Eye (tissue), 1 donor: Measurements from ENCODE around the gene LSMEM2.
A peak's percentile ranks its signal among the peaks of the same experiment; 100 is the strongest.
"Not testable (repeated sequence)": the region's sequence is repeated elsewhere in the genome, so short reads cannot be mapped to it uniquely, and the experiment has no call there.

Source experiments
- DNase-seq: peaks from one replicate; pipeline ENCODE4 v3.0.0-alpha.2; 2015

The LSMEM2 gene

DNA sequence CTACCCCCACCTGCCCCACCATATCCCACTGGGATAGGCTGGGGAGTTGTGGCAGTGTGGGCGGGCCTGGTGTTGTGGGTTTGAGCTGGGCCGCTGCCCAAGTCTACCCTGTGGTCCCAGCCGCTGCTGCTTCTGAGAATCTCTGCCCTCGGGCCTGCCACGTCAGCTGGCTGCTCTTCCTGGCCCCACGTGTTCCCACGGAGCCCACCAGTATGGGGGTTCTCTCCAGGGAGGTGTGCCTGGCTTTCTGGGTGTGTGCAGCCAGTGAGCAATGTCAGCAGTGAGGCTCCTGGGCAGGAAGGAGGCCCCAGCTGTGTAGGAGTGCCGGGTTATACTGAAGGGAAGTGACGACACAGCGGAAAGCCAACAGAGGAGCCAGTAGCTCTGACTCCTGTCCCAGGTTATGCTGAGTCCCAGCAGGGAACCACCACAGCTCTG lies 32.4 kb upstream of the LSMEM2 start:
- DNase-seq, result peak; percentile 77

DNA sequence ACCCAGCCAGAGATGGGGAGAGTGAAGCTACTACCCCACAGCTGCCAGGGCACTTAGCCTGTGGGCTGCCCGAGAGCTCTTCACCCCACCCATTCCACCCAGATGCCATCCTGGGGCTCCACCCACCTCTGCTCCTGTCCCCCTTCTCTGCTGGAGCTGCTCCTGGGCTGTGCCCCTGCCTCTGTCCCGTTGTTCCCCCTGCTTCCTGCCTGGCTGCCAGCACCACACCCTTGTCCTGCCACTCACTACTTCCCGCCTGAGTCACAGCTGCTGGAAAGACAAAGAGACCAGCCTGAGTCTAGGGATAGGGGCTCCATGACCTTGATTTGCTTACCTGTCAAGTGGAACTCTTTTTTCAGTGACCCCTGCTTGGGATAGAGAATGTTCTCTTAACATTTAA lies 30.5 kb upstream of the LSMEM2 start:
- DNase-seq, result no peak

DNA sequence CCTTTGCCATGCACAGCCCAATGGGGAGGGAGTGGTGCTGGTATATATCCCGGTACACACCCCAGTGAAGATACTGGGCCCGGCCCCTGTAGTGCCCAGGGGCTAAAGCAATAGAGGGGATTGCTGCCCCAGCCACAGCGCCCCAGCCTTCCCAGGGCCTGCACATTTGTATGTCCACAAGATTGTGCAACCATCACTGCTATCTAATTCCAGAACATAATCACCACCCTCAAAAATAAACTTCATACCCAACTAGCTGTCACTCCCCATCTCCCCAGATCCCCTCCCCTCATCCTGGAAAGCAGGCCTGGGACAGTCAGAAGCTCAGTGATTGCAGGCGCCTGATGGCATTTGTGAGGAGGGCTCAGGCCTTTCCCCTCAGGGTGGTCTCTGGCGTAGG lies 29.4 kb upstream of the LSMEM2 start:
- DNase-seq, result no peak

DNA sequence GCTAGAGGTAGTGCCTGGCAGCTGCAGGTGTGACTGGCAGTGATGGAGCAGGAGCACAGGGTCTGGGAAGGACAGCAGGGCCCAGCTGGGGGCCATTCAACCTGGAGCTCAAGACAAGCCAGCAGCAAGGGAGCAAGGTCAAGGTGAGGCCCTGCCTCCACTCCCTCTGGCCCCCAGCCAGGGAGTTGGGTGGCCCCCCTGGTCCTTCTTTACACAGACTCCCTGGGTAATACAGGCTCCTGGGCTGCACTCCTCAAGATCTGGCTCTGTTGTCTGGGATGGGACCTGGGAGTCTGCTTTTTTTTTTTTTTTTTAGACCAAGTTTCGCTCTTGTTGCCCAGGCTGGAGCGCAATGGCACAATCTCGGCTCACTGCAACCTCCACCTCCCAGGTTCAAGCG lies 28.4 kb upstream of the LSMEM2 start:
- DNase-seq, result no peak

DNA sequence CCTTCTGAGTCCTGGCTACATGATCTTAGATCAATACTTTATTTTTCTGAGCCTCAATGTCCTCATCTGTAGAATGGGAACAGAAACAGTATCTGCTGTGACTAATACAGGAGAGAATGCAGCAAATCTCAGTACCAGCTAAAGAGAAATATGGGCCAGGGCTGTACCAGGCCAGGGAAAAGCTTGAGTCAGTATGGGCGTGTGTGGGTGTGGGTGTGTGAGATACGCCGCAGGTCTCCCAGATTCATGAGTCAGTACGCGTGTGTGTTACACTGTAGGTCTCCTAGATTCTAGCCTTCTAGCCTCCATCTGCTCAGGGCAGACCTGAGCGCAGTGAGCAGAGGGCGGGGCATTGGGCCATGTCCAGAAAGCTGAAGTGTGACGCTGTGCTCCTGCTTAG lies 27.7 kb upstream of the LSMEM2 start:
- no peak for DNase-seq

DNA sequence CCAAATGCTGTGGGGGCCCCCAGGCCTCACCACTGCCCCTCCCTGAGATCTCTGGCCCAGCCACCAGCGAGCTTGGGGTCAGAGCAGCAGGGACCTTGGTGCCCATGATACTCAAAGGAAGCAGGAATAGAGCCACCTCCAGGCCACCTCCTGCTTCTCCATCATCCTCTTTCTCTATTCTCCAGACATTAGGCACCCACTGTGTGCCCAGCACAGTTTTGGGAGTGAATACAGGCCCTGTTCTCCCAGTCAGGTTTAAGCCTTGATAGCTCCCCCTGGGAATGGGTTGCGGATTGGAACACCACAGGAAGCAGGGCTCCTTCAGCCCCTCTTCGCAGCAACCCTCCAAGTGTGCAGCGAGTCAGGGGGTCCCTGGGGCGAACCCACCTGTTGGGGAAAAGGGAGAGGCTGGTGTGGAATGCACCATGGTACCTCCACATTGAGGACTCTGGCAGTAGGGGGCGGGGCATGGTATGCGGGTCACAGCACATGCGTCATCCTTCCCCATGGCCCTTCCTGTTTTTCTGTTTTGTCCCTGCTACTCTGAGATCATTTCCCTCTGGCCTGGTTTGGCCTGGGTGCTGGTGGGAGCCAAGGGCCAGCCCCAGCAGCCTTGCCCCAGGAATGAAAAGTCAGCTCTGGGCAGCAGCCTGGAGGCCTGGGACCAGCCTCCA lies 24.2 kb upstream of the LSMEM2 start:
- no peak for DNase-seq

DNA sequence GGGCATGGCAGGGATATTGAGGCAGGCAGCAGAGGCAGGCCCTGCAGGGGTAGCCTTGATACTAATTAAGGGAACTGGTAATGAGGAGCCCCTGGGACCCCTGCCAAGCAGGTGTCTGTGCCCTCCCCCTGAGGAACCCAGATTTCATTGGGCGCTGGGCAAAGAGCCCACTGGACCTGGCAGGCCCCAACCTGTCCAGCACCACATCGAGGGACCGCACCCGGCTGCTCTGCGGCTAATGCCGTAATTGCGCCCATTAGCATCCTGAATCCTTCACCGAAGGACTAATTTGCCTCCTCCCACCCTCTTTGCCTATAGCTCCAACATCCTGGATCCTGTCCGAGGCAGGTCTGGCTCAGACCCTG lies 23.7 kb upstream of the LSMEM2 start:
- no peak for DNase-seq

DNA sequence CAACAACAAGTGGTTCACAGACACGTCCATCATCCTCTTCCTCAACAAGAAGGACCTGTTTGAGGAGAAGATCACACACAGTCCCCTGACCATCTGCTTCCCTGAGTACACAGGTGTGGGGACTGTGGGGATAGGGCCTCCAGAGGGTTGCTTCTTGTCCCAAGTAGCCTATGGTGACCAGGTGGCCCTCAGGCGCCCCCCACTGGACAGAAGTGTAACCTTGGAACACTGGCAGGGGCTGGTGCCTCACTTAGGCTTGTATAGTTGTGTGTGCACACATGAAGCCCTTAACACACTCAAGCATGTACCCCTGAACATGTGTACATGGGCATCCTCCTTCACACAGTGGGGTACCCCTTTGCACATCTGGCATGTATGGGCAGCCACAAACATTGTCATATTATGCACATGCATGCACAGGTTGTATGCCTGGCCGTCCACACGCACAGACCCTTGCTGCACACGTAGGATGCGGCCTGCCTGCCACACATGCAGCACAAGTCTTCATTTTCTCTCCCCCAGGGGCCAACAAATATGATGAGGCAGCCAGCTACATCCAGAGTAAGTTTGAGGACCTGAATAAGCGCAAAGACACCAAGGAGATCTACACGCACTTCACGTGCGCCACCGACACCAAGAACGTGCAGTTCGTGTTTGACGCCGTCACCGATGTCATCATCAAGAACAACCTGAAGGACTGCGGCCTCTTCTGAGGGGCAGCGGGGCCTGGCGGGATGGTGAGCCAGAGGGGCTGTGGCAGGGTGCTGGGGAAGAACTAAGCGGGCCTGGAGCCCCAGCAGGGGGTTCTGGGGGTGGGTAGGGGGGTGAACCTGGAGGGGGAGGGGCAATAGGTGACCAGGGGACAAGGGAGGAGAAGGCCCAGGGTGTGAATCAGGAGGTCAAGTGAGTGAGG lies 21.7 kb upstream of the LSMEM2 start:
- peak; percentile 63 for DNase-seq

DNA sequence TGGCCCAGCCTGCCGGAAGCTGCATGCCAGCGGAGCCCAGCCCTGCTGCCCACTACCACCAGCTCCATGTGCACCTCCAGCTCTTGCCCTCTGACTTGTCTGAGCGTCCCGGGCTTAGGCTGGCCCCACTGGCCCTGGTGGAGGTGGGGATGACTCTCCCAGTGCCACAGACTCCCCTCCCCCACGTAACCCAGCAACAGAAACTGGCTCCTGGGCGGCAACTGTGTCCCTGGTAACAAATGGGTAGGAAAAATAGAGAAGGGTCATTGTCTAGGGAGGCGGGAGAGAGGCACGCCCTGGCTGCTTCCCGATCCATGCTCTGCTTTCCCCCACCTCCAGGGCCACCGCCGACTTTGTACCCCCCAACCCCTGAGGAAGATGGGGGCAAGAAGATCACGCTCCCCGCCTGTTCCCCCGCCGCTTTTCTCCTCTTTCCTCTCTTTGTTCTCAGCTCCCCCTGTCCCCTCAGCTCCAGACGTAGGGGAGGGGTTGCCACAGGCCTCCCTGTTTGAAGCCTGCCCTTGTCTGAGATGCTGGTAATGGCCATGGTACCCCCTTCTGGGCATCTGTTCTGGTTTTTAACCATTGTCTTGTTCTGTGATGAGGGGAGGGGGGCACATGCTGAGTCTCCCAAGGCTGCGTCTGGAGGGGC lies 20.7 kb upstream of the LSMEM2 start:
- peak; percentile 78 for DNase-seq

DNA sequence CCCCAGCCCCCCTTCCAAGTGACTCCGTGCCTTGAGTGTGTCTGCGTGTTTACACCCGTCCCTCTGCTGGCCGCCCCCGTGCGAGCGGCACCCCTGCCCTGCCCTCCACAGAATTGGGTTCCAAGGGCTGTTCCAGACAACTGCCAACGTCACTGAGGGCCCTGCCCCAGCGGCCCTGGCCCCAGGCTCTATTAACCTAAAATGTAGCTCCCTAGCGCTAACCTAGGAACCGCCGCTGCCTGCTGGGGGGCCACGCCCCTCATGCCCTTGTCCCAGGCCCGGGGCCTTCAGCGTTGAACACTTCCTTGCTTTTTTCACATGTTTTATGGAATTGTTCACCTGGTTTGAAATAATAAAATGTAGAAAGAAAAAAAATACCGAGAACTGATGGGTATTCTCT lies 19.9 kb upstream of the LSMEM2 start:
- DNase-seq, result no peak

DNA sequence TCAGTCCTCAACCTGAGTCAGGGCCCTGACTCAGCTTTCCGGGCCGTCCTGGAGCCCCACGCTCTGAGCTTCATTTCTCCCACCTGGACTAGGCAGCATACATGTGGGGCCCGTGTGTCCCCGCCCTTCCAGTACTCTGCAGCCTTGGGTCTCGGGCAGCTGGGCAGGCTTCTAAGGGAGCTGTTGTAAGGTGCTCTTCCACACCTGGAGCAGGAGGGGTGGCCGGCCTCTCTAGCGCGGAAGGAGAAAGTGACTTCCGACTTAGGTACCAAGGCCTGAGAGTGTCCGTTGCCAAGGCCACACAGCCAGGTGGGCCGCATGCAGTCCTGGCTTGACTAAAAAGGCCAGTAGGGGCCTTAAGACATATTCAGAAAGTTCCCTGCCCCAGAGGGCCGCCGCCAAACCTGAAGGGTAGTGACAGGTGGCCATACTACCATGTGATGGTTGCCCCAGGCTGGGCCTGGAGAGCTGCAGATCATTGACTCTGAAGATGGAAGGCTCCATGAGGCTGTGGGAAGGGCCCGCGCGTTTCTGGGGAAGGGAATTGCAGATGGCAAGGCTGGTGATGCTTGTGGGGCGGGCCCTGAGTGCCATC lies 19.4 kb upstream of the LSMEM2 start:
- DNase-seq, result no peak

DNA sequence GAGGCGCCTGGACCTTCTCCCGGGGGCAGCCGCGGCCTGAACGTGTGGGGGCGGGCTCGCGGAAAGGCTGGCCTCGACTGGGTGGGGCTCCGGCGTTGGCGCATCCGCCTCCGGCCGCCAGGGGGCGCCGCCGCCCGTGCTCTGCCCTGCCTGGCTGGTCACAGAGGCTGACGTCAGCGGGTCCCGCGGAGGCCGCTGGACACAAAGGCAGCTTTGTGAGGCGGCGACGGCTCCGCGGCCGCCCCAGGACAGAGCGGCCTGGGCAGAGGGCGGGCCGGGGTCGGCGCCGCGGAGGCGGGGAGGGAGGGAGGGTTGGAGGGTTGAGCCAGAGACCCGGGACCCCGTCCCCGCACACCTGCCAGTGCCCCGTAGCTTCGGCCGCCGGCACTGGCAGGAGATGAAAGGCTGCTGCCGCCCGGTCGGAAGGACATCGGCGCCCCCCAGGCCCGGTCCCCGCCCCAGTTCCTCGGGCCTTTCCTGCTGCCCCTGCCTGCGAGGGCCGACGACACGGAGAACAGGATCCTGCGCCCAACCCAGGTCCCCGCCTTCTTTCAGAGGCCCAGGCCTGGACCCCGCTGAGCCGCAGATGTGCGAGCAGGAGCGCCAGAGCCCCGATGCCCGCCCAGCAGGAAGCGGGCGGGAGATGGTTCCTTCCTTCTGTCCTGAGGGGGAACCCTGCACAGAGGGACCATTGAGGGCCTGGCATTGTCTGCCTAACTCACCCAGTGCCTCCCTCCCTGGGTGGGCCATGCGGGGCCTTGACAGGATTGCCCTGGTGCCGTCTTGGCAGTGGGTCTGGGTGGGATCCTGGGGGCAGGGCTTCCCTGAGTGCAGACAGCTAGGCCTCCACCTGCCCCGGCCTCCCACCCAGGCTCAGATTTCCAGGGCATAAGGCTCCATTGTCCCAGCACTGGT lies 18.6 kb upstream of the LSMEM2 start:
- peak; percentile 97 for DNase-seq

DNA sequence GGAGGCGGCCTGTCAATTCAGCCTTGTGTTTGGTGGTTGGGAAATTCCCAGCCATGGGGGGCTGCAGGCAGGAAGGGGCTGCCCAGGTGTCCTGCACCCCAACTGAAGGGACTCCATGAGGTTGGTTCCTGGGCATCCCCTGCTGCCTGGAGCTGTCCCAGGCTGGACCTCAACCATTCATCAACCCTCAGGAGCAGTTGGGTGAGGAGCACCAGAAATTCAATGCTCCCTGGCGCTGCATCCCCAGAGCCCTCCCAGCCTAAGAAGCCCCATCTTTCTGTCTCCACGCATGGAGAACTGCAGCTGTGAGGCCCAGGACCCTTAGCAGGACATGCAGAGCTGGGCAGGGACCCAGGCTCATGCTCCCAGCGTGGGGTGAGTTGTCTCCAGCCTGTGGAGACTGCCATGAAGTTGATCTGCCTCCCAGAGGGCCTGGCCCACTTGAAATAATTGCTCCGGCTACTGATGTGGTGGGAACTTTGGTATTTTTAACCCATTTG lies 17.9 kb upstream of the LSMEM2 start:
- no peak for DNase-seq

DNA sequence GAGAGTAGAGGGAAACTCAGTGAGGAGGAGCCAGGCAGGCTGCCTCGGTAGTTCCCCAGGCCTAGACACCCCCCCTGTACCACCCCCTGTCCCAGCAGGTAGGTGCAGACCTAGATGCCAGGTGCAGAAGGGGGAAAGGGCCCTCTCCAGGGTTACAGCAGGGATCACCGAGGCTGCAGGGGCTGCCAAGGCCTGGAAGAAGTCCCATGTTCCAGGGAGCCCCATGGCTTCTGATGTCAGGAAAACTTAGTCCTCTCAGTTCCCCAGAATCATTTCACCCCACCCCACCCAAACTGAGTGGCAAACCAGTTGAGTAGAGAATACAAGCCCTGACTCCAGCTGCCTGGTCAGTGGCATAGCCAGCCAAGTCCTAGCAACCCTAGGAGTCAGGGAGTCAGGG lies 17.4 kb upstream of the LSMEM2 start:
- DNase-seq, result no peak

DNA sequence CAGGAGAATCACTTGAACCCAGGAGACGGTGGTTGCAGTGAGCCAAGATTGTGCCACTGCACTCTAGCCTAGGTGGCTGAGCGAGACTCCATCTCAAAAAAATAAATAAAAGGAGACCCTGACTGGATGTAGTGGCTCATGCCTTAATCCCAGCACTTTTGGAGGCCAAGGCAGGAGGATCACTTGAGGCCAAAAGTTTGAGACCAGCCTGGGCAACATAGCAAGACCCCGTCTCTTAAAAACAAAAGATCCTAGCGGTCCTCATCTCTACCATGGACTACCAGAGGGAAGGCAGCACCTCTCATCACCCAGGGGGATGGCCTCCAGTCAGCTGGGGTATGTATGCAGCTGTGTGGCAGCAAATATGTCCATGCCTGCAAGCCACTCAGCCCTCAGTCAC lies 16.7 kb upstream of the LSMEM2 start:
- not testable (repeated sequence) for DNase-seq

DNA sequence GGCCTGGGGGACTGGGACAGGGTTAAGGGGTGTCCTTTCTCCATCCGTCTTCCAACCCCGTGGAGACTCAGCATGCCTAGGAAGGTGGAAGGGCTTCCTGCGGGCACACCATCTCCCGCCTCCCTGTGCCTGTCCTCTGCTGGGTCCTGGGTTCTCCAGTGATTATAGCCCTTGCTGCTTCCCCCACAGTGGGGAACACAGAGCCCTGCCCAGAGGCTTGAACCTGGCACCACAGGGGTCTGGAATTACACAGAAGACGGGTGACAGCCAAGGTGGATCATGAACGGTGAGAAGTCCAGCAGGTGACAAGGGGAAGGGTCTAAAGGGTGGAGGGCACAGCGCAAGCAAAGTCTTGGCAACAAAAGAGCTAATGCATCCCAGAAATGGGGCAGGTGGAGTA lies 16.1 kb upstream of the LSMEM2 start:
- DNase-seq, result no peak

DNA sequence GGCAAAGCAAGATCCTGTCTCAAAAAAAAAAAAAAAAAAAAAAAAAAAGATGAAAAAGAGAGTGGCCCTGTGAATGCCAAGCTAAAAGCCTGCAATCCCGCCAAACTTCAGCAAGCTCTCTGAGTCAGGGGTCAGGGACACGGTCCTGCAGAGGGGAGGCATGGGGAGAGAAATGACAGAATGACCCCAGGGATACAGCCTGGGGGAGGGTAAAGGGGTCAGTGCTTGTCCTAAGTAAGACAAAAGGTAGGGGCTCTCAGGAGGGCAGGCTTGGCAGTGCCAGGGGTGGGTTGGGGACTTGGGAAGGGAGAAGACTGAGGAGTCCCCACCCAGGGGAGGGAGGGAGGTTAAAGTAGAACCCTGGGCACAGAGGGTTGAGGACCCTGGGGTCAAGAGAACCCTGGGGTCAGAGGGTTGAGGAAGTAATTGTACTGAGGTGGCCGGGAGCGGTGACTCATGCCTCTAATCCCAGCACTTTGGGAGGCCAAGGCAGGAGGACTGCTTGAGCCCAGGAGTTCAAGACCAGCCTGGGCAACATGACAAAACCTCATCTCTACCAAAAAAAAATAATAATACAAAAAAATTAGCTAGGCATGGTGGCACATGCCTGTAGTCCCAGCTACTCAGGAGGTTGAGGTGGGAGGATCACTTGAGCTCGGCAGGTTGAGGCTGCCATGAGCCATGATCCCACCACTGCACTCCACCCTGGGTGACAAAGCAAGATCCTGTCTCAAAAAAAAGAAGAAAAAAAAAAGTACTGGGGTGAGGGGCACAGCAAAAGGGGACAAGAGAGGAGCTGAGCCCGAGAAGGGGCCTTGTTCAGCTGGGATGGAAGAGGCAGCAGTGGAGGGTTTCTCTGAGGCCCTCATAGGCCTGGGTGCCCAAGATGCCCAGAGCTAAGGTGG lies 15.2 kb upstream of the LSMEM2 start:
- DNase-seq, result no peak

DNA sequence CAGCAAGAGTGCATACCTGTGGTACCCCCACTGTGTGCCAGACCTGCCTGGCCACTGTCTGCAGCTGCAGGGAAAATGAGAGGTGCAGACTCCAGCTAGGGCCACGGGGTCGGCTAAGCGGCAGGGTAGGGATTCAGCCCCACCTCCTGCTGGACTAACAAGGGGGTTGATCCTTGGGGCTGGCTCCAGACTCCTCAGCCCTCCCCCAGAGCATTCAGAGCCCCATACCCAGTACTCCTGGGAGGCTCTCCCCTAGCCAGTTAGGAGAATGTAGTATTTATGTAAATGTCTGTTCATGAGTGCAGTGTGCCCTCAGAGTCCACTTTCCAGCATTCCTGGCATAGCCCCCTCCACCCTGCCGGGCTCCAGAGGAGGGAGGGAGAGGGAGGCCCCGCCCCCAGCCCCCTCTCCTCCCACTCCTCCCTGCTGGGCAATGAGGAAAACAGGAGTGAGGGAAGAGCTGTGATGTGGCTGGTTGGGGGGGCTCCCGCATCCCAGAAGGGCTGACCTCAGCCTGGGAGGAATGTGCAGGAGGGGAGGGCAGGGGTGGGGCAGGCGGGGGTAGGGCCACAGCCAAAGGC lies 14.4 kb upstream of the LSMEM2 start:
- DNase-seq, result peak; percentile 97

DNA sequence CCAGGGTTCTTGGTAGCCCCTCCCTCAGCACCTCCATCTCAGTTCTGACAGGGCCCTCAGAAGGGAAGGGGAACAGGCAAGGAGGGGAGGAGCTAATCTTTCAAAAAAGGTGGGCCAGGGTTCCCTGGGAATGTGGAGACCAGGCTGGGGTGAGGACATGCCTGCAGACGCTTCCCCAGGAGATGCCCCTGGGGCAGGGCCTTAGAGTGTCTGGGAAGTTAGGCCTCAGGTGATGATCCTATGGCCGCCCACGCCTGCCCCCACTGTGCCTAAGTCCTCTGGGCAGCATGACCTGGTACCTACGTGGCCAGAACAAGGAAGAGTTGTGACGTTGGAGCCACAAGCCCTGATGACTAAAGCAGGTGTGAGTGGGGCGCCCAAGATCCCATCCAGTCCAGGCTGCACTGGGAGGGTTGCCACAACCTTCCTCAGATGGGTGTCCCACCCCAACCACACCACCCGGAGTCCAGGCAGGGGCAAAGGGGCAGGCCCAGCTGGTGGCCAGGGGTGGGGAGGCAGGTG lies 13.9 kb upstream of the LSMEM2 start:
- DNase-seq, result no peak

DNA sequence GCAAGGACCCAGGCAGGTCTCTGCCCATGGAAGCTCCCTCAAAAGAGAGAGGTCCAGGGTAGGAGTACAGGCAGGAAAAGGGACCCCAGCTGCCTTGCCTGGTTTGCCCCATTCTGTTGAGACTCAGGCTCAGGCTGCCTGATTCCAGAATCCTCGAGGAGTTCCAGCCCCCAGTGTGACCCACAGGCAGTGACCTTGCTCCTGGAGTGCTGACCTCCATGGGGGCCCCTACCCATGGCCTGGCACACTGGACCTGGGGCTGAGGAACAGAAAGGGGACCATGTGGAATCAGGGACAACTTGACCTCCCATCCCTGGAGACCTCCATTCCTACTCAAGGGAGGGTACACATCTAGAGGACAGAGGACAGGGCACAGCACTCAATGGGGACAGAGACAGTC lies 13.3 kb upstream of the LSMEM2 start:
- DNase-seq, result no peak
